ENCODE results near the gene SCAP.

SCAP gene

GRCh38 chr3:47441796-47442551, 33.8 kb downstream of the SCAP start:
- TF ChIP-seq CTCF (IDR thresholded peaks at IDR 0.05; ENCODE audit: low read depth, low read length, missing control alignments): no peak
- in situ Hi-C loops (cut with HindIII; ENCODE audit: low sequenced_read_pairs): no loop called here
- DNase-seq (ENCODE audit: low read depth): no peak
- no peak overlapping the region for H3K4me3 ChIP-seq (ENCODE audit: low read depth, low read length)

- no peak for DNase-seq (ENCODE audit: low read depth)
- H3K4me3 ChIP-seq (ENCODE audit: low read depth, low read length): no peak overlapping the region
- in situ Hi-C loops (cut with HindIII; ENCODE audit: low sequenced_read_pairs): no loop called here
- peak; percentile 37 for TF ChIP-seq CTCF (IDR thresholded peaks at IDR 0.05; ENCODE audit: low read depth, low read length, missing control alignments)
Measured at GRCh38 chr3:47440131-47440530, 35.6 kb downstream of the SCAP start.

GRCh38 chr3:47436180-47436579, 39.6 kb downstream of the SCAP start:
- no peak overlapping the region for H3K4me3 ChIP-seq (ENCODE audit: low read depth, low read length)
- TF ChIP-seq CTCF (IDR thresholded peaks at IDR 0.05; ENCODE audit: low read depth, low read length, missing control alignments): no peak
- DNase-seq (ENCODE audit: low read depth): no peak
- in situ Hi-C loops (cut with HindIII; ENCODE audit: low sequenced_read_pairs): no loop called here

- in situ Hi-C loops (cut with HindIII; ENCODE audit: low sequenced_read_pairs): no loop called here
- no peak for DNase-seq (ENCODE audit: low read depth)
- TF ChIP-seq CTCF (IDR thresholded peaks at IDR 0.05; ENCODE audit: low read depth, low read length, missing control alignments): no peak
- no peak overlapping the region for H3K4me3 ChIP-seq (ENCODE audit: low read depth, low read length)
Measured at GRCh38 chr3:47434849-47435248, 40.9 kb downstream of the SCAP start.

GRCh38 chr3:47433796-47434195, 41.9 kb downstream of the SCAP start:
- no peak for TF ChIP-seq CTCF (IDR thresholded peaks at IDR 0.05; ENCODE audit: low read depth, low read length, missing control alignments)
- DNase-seq (ENCODE audit: low read depth): no peak
- in situ Hi-C loops (cut with HindIII; ENCODE audit: low sequenced_read_pairs): no loop called here
- no peak overlapping the region for H3K4me3 ChIP-seq (ENCODE audit: low read depth, low read length)

- in situ Hi-C loops (cut with HindIII; ENCODE audit: low sequenced_read_pairs): no loop called here
- H3K4me3 ChIP-seq (ENCODE audit: low read depth, low read length): no peak overlapping the region
- no peak for DNase-seq (ENCODE audit: low read depth)
- no peak for TF ChIP-seq CTCF (IDR thresholded peaks at IDR 0.05; ENCODE audit: low read depth, low read length, missing control alignments)
Measured at GRCh38 chr3:47432673-47433072, 43.1 kb downstream of the SCAP start.
